ENCODE results near the gene MAP2.

The MAP2 gene

GRCh38 chr2:209741953-209742352 lies 318.1 kb downstream of the MAP2 start:
- no peak for DNase-seq

- DNase-seq: no peak
These were observed 329.2 kb downstream of the MAP2 start for GRCh38 chr2:209753020-209753419.

- DNase-seq: no peak
These were observed 333.3 kb downstream of the MAP2 start for GRCh38 chr2:209757163-209757562.

- DNase-seq: no peak
These were observed 337.7 kb downstream of the MAP2 start for GRCh38 chr2:209761566-209761965.

GRCh38 chr2:209762563-209762962 lies 338.7 kb downstream of the MAP2 start:
- DNase-seq: no peak

DNA sequence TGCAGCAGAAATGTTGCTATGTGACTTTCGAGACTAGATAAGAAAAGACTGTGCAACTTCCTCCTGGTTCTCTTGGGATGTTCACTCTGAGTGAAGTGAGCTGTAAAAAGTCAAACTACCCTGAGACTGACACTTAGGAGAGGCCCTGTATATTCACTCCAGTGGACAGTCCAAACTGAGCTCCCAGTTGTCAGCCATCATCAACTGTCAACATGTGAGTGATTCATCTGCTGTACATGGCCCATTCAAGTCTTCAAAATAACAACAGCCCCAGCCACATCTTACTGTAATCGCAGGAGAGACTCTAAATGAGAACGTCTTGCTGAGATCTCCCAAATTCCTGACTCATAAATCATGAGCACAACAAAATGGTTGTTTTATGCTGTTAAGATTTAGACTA lies 339.3 kb downstream of the MAP2 start:
- no peak for DNase-seq

- DNase-seq: no peak
These were observed 342.8 kb downstream of the MAP2 start for GRCh38 chr2:209766613-209767012.

DNA sequence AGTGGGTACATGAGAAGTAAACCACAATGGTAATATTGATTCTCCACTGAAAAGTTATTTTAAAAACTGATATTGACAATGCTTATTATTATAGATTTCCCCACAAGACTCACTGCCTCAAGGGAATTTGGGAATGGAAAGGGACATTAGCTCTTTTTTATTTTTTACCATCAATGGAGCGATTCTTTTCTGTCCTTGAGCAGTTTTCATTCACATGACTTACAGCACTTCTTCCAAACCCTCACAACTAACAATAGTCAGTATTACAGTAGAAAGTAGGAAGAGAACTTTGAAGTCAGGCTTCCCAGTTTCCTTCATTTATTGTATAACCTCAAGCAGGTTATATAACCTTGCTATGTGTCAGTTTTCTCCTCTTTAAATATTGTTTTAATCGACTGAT lies 343.5 kb downstream of the MAP2 start:
- no peak for DNase-seq

DNA sequence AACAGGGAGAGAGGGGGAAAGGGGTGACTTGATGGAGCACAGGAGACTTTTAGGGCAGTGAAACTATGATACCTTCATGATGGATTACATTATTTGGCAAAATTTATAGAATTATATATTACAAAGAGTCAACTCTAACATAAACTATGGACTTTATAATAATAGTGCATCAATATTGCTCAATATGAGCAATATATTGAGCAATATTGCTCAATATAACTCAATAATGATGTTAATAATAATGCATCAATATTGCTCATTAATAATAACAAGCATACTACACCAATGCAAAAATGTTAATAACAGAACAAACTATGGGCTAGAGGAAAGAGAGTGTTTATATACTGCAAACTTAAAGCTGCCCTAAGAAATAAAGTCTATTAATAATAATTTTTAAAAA lies 344.7 kb downstream of the MAP2 start:
- no peak for DNase-seq

GRCh38 chr2:209771474-209772289 lies 347.8 kb downstream of the MAP2 start, which contains the start of gene UNC80:
Gene UNC80, plus strand, starts transcription at chr2:209771832. Its CDS starts 241 bp downstream, at chr2:209772073.
- DNase-seq: no peak

DNA sequence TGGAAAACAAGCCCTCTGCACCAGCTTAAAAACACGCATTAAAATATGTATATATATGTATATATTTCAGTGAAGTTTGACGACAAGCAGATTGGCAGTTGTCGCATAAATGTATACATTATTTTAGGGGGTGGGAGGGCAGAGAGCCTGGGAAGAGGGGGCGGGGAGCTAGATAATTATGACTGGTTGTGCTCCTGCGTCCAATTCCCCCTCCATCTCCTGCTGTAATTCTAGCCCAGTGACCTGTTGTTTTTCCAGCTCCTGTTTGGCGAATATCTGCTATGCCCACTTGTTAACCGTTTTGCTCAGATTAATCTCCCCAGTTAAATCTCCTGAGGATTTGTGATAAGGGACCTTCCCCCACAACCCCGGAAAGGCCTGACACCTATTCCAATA lies 348.4 kb downstream of the MAP2 start:
- DNase-seq: no peak

DNA sequence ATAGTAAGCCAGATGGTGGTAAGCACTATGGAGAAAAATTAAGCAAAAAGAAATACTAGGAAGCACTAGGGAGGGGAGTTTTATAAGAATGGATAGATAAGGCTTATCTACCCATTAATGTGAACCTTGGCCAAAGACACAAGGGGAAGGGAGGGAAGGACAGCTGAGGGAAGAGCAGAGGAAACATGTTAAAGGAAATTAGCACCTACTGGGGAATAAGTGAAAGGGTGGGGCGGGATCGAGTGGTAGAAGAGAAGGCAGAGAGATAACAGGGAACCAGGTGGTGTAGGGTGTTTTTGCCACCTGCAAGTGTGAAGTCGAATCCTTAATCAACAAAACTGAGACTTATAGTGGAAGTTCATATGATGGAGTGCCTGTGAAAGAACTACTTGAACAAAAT lies 349.5 kb downstream of the MAP2 start:
- no peak for DNase-seq

Measured in MV-4-11 (cell line).